DOHH2 (cell line): ENCODE results near the gene PPFIA4.

Source experiments
- H3F3A ChIP-seq: fragments of 200-600 bp; sonication (generic), shearing (Covaris generic); 2 replicates; pipeline ENCODE4 v1.6.0; 2016; ENCODE audit warnings: antibody characterized with exemption, mild to moderate bottlenecking; ENCODE audit not compliant: control insufficient read depth, insufficient read depth
- H3K27ac ChIP-seq: fragments of 200-600 bp; sonication (generic); 2 replicates; pipeline ENCODE4 v1.5.1; 2014; ENCODE audit warnings: low read depth, mild to moderate bottlenecking, low read length, moderate library complexity
- H3K27me3 ChIP-seq: fragments of 200-600 bp; sonication (generic); 2 replicates; pipeline ENCODE4 v1.6.1; 2014; ENCODE audit warnings: mild to moderate bottlenecking, low read length, mixed read lengths; ENCODE audit not compliant: control insufficient read depth
- H3K36me3 ChIP-seq: fragments of 200-600 bp; sonication (generic); 2 replicates; pipeline ENCODE4 v1.6.1; 2014; ENCODE audit warnings: mild to moderate bottlenecking, low read length, moderate library complexity, mixed read lengths; ENCODE audit not compliant: control insufficient read depth
- H3K4me1 ChIP-seq: fragments of 200-600 bp; sonication (generic); 2 replicates; pipeline ENCODE4 v1.6.1; 2014; ENCODE audit warnings: mild to moderate bottlenecking, low read length, mixed read lengths; ENCODE audit not compliant: control insufficient read depth
- H3K4me2 ChIP-seq: fragments of 200-600 bp; sonication (generic); 2 replicates; pipeline ENCODE4 v1.6.0; 2014; ENCODE audit warnings: mild to moderate bottlenecking, low read length, moderate library complexity
- H3K4me3 ChIP-seq: fragments of 200-600 bp; sonication (generic); 2 replicates; pipeline ENCODE4 v1.5.1; 2014; ENCODE audit warnings: mild to moderate bottlenecking, low read length, mixed read lengths
- H3K79me2 ChIP-seq: fragments of 200-600 bp; sonication (generic); 2 replicates; pipeline ENCODE4 v1.6.1; 2014; ENCODE audit warnings: mild to moderate bottlenecking, low read length, mixed read lengths; ENCODE audit not compliant: control insufficient read depth
- H3K9me2 ChIP-seq: fragments of 200-600 bp; sonication (generic); replicated peaks from 2 replicates; pipeline ENCODE4 v1.6.1; 2014; ENCODE audit warnings: mild to moderate bottlenecking, low read length, mixed read lengths; ENCODE audit not compliant: control insufficient read depth
- H3K9me3 ChIP-seq: fragments of 200-600 bp; sonication (generic); 2 replicates; pipeline ENCODE4 v1.6.1; 2014; ENCODE audit warnings: antibody characterized with exemption, low read length, mixed read lengths; ENCODE audit not compliant: control insufficient read depth, insufficient read depth
- H4K20me1 ChIP-seq: fragments of 200-600 bp; sonication (generic); 2 replicates; pipeline ENCODE4 v1.6.0; 2014; ENCODE audit warnings: low read depth, mild to moderate bottlenecking, antibody characterized with exemption, low read length, moderate library complexity; ENCODE audit not compliant: control insufficient read depth, insufficient read depth
- EZH2phosphoT487 ChIP-seq: fragments of 200-600 bp; sonication (generic); IDR thresholded peaks from 2 replicates; pipeline ENCODE4 v1.6.1; 2017; ENCODE audit warnings: borderline replicate concordance, mild to moderate bottlenecking, antibody characterized with exemption, low read length, moderate library complexity, mixed read lengths
- TF ChIP-seq, protein P1 (sequence below): fragments of 200-600 bp; sonication (generic); IDR thresholded peaks from one replicate; pipeline ENCODE4 v1.5.1; 2014; ENCODE audit warnings: antibody characterized with exemption, mild to moderate bottlenecking, low read depth, low read length; ENCODE audit not compliant: poor library complexity, severe bottlenecking

Gene PPFIA4

DNA sequence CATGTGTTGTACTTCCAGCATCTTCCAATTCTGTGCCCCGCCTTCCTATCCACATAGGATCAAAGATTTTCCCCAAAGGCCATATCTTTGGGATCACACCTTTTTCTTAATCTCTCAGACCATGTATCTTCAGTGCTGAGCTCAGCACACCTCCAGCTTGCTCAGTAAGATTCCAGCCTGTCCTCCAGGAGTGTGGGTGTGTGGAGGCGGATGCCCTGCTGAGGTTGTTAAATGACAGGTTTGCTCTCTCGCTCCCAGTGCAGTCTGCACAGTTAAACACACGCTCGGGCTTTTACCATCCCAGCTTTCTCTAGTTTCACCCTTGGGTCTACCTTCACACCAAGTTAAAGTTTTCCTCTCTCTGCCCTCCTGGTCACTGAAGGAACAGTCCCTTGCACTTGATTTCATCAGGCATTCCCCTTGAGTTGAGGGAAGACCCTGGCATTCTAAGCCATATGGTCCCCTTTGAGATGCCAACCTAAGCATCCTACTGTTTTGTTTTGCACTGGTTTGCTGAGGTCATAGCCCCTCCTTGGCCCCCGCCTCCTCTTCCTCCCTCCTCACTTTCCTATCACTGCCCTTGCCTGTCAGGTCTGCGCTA is 45.8 kb downstream of the PPFIA4 start:
- Histone ChIP-seq H3F3A (no peaks in the 10 kb centered on the region), H3K9me2 (no peaks in the 10 kb centered on the region), H3K4me2 (no peak overlapping the region), H3K4me3 (no peak overlapping the region), H3K9me3 (no peaks in the 10 kb centered on the region), H3K27ac (no peak overlapping the region), H3K27me3 (peaks cover 19% of the 10 kb centered on the region), H3K36me3 (no peaks in the 10 kb centered on the region), H3K79me2 (no peaks in the 10 kb centered on the region), H3K4me1 (peaks cover 8% of the 10 kb centered on the region), H4K20me1 (no peaks in the 10 kb centered on the region)
- no peak for TF ChIP-seq EZH2phosphoT487
- TF ChIP-seq, protein P1, sequence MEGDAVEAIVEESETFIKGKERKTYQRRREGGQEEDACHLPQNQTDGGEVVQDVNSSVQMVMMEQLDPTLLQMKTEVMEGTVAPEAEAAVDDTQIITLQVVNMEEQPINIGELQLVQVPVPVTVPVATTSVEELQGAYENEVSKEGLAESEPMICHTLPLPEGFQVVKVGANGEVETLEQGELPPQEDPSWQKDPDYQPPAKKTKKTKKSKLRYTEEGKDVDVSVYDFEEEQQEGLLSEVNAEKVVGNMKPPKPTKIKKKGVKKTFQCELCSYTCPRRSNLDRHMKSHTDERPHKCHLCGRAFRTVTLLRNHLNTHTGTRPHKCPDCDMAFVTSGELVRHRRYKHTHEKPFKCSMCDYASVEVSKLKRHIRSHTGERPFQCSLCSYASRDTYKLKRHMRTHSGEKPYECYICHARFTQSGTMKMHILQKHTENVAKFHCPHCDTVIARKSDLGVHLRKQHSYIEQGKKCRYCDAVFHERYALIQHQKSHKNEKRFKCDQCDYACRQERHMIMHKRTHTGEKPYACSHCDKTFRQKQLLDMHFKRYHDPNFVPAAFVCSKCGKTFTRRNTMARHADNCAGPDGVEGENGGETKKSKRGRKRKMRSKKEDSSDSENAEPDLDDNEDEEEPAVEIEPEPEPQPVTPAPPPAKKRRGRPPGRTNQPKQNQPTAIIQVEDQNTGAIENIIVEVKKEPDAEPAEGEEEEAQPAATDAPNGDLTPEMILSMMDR: no peak

DNA sequence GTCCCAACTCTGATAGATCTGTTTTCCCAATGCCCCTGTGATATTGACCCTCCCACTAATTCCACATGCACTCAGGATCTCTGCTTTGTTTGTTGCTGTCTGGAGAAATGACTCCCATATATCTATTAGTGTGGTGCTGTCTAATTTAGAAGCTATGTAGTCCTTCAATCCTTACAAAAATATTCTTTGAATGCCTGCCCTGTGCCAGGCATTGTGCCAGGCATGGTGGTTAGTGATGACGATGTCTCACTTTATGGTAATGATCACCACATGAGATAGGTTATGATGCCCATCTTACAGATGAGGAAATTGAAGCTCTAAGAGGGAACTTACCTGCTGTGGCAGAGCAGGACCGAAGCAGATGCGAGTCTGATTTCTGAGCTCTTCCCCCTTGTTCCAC is 46.6 kb downstream of the PPFIA4 start:
- no peak overlapping the region for H3K27ac ChIP-seq
- no peaks in the 10 kb centered on the region for H3K79me2 ChIP-seq
- no peak overlapping the region for H3K4me3 ChIP-seq
- no peaks in the 10 kb centered on the region for H4K20me1 ChIP-seq
- H3K27me3 ChIP-seq: peaks cover 19% of the 10 kb centered on the region
- H3K4me1 ChIP-seq: peaks cover 8% of the 10 kb centered on the region
- no peaks in the 10 kb centered on the region for H3K36me3 ChIP-seq
- H3K4me2 ChIP-seq: no peak overlapping the region
- H3K9me3 ChIP-seq: no peaks in the 10 kb centered on the region
- H3K9me2 ChIP-seq: no peaks in the 10 kb centered on the region
- TF ChIP-seq EZH2phosphoT487: no peak
- TF ChIP-seq, protein P1: no peak
- H3F3A ChIP-seq: no peaks in the 10 kb centered on the region

DNA sequence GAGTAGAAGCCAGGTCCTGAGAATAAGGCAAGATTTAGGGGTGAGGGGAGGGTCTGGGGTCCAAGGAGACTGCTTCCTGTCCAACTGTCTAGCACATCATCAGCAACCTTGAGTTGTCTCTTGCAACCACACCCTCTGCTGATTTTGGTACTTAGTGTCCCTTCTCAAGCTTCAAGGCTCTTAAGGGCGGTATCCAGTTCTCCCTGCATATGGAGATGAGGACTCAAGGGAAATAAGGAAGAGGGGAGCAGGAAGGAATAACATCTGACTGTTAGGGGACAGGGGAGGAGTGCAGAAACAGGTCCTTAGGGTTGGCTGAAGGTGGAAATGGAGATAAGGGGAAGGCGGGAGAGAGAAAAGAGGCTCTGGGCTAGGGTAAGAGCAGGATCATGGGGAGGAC is 47.2 kb downstream of the PPFIA4 start:
- H3F3A ChIP-seq: no peaks in the 10 kb centered on the region
- no peak overlapping the region for H3K4me2 ChIP-seq
- no peaks in the 10 kb centered on the region for H3K79me2 ChIP-seq
- no peaks in the 10 kb centered on the region for H3K36me3 ChIP-seq
- peaks cover 8% of the 10 kb centered on the region for H3K4me1 ChIP-seq
- H3K4me3 ChIP-seq: no peak overlapping the region
- TF ChIP-seq EZH2phosphoT487: no peak
- TF ChIP-seq, protein P1: no peak
- no peak overlapping the region for H3K27ac ChIP-seq
- no peaks in the 10 kb centered on the region for H3K9me2 ChIP-seq
- peaks cover 19% of the 10 kb centered on the region for H3K27me3 ChIP-seq
- H4K20me1 ChIP-seq: no peaks in the 10 kb centered on the region
- no peaks in the 10 kb centered on the region for H3K9me3 ChIP-seq
